Neural crest cell (in vitro differentiated cells): ENCODE measurements around the gene PNMA8A. TPM values are rescaled to one million over a fixed set of nuclear protein-coding genes. Genes with fewer than 3 reads are reported as not detected.
"Not testable (repeated sequence)": the region's sequence is repeated elsewhere in the genome, so short reads cannot be mapped to it uniquely, and the experiment has no call there.

Experiments used
- DNase-seq: peaks from one replicate; pipeline ENCODE4 v3.0.0; 2021; ENCODE audit warnings: low read depth, mixed read lengths, low spot score
- H3K27ac Mint-ChIP-seq: one replicate; pipeline ENCODE4 v1.8.0; 2021; ENCODE audit warnings: mild to moderate bottlenecking, mixed read lengths; ENCODE audit not compliant: unreplicated experiment
- H3K27me3 Mint-ChIP-seq: 2 replicates; pipeline ENCODE4 v1.8.0; 2021; ENCODE audit warnings: low read depth, mild to moderate bottlenecking, mixed read lengths
- H3K36me3 Mint-ChIP-seq: 2 replicates; pipeline ENCODE4 v1.8.0; 2021; ENCODE audit warnings: low read depth, mild to moderate bottlenecking, mixed read lengths
- H3K4me1 Mint-ChIP-seq: 2 replicates; pipeline ENCODE4 v1.8.0; 2021; ENCODE audit warnings: mixed read lengths
- H3K4me3 Mint-ChIP-seq: one replicate; pipeline ENCODE4 v1.8.0; 2021; ENCODE audit warnings: mild to moderate bottlenecking, mixed read lengths
- H3K9me3 Mint-ChIP-seq: 2 replicates; pipeline ENCODE4 v1.8.0; 2021; ENCODE audit warnings: mixed read lengths
- total RNA-seq: library from RNA; stranded (reverse); gene quantifications from 2 replicates; pipeline ENCODE4 v1.2.1, GENCODE V29; 2021
- TF ChIP-seq, protein P1 (sequence below): fragments of 200-600 bp; sonication (generic); conservative IDR thresholded peaks from 2 replicates; pipeline ENCODE4 v1.5.0; 2021; ENCODE audit warnings: antibody characterized with exemption, mild to moderate bottlenecking

Gene PNMA8A
- total RNA-seq, 1 donor from 2014 or later = 28.4 TPM

DNA sequence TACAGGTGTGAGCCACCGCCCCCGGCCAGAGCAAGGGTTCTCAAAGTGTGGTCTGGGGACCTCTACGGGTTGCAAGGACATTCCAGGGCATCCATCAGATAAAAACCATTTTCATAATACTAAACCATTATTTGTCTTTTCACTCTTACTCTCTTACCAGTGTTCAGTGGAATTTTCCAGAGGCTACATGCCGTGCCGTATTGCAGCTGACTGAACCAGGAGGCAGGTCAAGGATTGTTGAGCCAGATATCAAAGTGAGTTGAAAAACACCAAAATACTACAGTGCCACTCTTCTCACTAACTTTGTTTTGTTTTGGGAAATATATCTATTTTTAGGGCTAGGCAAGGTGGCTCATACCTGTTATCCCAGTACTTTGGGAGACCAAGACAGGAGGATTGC lies 31.5 kb upstream of the PNMA8A start:
- Mint-ChIP-seq H3K27ac (peak overlapping the region; percentile 19), H3K27me3 (no peaks in the 10 kb centered on the region), H3K4me1 (peaks cover 22% of the 10 kb centered on the region), H3K4me3 (no peak overlapping the region), H3K9me3 (no peaks in the 10 kb centered on the region), H3K36me3 (no peaks in the 10 kb centered on the region)
- TF ChIP-seq, protein P1, sequence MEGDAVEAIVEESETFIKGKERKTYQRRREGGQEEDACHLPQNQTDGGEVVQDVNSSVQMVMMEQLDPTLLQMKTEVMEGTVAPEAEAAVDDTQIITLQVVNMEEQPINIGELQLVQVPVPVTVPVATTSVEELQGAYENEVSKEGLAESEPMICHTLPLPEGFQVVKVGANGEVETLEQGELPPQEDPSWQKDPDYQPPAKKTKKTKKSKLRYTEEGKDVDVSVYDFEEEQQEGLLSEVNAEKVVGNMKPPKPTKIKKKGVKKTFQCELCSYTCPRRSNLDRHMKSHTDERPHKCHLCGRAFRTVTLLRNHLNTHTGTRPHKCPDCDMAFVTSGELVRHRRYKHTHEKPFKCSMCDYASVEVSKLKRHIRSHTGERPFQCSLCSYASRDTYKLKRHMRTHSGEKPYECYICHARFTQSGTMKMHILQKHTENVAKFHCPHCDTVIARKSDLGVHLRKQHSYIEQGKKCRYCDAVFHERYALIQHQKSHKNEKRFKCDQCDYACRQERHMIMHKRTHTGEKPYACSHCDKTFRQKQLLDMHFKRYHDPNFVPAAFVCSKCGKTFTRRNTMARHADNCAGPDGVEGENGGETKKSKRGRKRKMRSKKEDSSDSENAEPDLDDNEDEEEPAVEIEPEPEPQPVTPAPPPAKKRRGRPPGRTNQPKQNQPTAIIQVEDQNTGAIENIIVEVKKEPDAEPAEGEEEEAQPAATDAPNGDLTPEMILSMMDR = no peak
- no peak for DNase-seq

DNA sequence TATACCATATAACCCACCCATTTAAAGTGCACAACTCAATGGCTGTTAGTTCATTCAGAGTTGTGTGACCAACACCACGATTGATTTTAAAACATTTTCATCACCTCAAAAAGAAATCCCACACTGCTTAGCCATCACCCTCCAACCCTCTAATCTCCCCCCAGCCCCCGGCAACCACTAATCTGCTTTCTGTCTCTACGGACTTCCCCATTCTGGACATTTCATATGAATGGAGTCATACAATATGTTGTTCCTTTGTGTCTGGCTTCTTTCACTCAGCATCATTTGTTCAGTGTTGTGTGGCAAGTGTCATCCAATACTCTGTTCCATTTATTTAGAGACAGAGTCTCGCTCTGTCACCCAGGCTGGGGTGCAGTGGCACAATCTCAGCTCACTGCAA lies 28.3 kb upstream of the PNMA8A start:
- H3K4me3 Mint-ChIP-seq = no peak overlapping the region
- TF ChIP-seq, protein P1 = no peak
- H3K36me3 Mint-ChIP-seq = no peaks in the 10 kb centered on the region
- no peak for DNase-seq
- no peak overlapping the region for H3K27ac Mint-ChIP-seq
- peaks cover 1% of the 10 kb centered on the region for H3K27me3 Mint-ChIP-seq
- H3K9me3 Mint-ChIP-seq = no peaks in the 10 kb centered on the region
- H3K4me1 Mint-ChIP-seq = peaks cover 37% of the 10 kb centered on the region

DNA sequence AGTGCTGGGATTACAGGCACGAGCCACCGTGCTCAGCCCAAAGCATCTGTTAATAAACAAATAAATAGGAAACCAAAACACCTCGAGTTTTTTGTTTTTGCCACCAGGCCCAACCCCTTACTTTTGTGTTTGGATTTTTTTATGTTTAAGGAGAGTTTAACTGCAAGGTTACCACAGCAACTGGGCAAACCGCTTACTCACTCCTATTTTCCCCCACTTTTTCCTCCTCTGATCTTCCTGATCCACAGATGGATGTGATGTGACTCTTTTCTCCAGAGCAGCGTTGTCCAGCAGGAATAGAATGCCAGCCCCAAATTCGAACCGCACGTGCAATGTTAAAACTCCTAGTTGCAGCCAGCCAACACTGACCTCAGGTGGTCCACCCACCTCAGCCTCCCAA lies 26.4 kb upstream of the PNMA8A start:
- no peak for DNase-seq
- no peaks in the 10 kb centered on the region for H3K9me3 Mint-ChIP-seq
- TF ChIP-seq, protein P1 = no peak
- no peak overlapping the region for H3K4me3 Mint-ChIP-seq
- H3K27ac Mint-ChIP-seq = peak overlapping the region; percentile 35
- peaks cover 28% of the 10 kb centered on the region for H3K4me1 Mint-ChIP-seq
- H3K27me3 Mint-ChIP-seq = peaks cover 3% of the 10 kb centered on the region
- H3K36me3 Mint-ChIP-seq = no peaks in the 10 kb centered on the region

DNA sequence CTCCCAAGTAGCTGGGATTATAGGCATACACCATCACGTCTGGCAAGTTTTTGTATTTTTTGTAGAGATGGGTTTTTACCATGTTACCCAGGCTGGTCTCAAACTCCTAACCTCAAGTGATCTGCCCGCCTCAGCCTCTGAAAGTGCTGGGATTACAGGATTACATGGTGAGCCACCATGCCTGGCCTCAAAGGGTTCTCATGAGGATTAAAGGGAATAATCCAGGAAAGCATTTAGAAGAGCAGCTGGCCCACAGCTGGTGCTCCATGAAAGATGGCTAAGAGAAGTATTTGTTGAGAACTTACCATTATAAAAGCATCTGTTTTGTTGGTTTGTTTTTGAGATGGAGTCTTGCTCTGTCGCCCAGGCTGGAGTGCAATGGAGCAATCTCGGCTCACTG lies 25.5 kb upstream of the PNMA8A start:
- H3K4me3 Mint-ChIP-seq, H3K27ac Mint-ChIP-seq, DNase-seq, H3K9me3 Mint-ChIP-seq, H3K36me3 Mint-ChIP-seq, H3K27me3 Mint-ChIP-seq: not testable (repeated sequence)
- H3K4me1 Mint-ChIP-seq = peaks cover 28% of the 10 kb centered on the region

DNA sequence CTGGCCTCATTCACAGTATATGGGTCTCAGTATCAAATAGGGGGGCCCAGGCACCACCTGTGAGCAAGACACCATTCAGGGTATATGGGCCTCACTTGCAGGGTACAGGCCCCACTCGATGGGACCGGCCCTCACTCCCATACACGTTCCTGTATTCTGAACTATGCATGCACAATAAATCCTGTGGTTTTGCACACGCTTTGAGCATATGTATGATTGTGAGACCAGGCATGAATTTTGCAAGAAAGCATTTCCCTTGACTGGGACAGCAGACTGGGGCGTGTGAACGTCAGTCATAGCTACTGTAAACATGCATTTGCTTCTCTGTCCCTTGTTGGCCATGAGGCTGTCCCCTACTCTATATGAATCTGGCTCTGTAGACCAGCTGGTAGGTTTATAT lies 24.9 kb upstream of the PNMA8A start:
- Mint-ChIP-seq H3K27ac (no peak overlapping the region), H3K27me3 (peaks cover 3% of the 10 kb centered on the region), H3K9me3 (no peaks in the 10 kb centered on the region), H3K4me1 (peaks cover 28% of the 10 kb centered on the region), H3K36me3 (no peaks in the 10 kb centered on the region), H3K4me3 (peak overlapping the region; percentile 66)
- no peak for DNase-seq
- TF ChIP-seq, protein P1 = no peak

DNA sequence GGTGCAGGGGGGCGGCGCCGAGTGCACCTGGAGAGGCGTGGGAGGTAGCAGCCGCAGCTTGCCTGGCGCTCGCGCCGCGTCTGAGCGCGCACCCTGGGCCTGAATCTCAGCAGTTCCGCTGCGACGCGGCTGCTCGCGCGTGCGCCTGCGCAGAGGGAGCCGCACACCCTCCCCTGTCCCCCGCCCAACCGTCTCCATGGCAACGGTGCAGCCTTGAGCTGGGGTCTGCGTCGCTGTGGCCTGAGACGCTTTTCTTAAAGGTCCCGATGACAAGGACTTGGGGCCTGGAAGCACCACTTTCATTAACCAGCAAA lies 24.4 kb upstream of the PNMA8A start, which contains the start of gene PNMA8B:
Gene PNMA8B, minus strand, starts transcription at position 82 of the 314 bp plus-strand sequence. CDS start 402 bp downstream, outside the sequence.
- TF ChIP-seq, protein P1 = no peak
- Mint-ChIP-seq H3K9me3 (no peaks in the 10 kb centered on the region), H3K36me3 (no peaks in the 10 kb centered on the region), H3K27me3 (peaks cover 3% of the 10 kb centered on the region), H3K27ac (peak within 1 kb of the TSS; percentile 91), H3K4me1 (peaks cover 28% of the 10 kb centered on the region), H3K4me3 (peak within 1 kb of the TSS; percentile 66)
- peak; percentile 98 for DNase-seq
